Measurements from ENCODE around the gene ROBO4.

- TF ChIP-seq CTCF (IDR thresholded peaks at IDR 0.05; ENCODE audit: insufficient read depth, low read length, poor library complexity, severe bottlenecking) = peak; percentile 6
- no peak for TF ChIP-seq EZH2phosphoT487 (conservative IDR thresholded peaks at IDR 0.05; ENCODE audit: low read length)
These were observed 60.2 kb downstream of the ROBO4 start for GRCh38 chr11:124837491-124837856.

All from SU-DHL-6 (cell line).